ENCODE results near the gene LY9. TPM values are rescaled to one million over a fixed set of nuclear protein-coding genes. Genes with fewer than 3 reads are reported as not detected.

LY9 gene
- total and polyA plus RNA-seq, 2 of the 13 experiments (the other 11 are each of a cell fraction or from before 2014, with no cell fraction given), result not detected

GRCh38 chr1:160800645-160801408, 4.9 kb downstream of the LY9 start (continued):
- TF ChIP-seq HNF1A (IDR thresholded peaks at IDR 0.05; ENCODE audit: low read depth) (no peak), HNF1A (CRISPR knock-in tag; IDR thresholded peaks at IDR 0.05; ENCODE audit: borderline replicate concordance) (no peak), ATF4 (CRISPR knock-in tag; IDR thresholded peaks at IDR 0.05) (no peak), BRD4 (CRISPR knock-in tag; IDR thresholded peaks at IDR 0.05) (no peak), ZFY (CRISPR knock-in tag; IDR thresholded peaks at IDR 0.05) (no peak), ZBTB7B (CRISPR knock-in tag; IDR thresholded peaks at IDR 0.05) (no peak), NKX3-1 (CRISPR knock-in tag; IDR thresholded peaks at IDR 0.05) (no peak)
- TF ChIP-seq, protein P1, sequence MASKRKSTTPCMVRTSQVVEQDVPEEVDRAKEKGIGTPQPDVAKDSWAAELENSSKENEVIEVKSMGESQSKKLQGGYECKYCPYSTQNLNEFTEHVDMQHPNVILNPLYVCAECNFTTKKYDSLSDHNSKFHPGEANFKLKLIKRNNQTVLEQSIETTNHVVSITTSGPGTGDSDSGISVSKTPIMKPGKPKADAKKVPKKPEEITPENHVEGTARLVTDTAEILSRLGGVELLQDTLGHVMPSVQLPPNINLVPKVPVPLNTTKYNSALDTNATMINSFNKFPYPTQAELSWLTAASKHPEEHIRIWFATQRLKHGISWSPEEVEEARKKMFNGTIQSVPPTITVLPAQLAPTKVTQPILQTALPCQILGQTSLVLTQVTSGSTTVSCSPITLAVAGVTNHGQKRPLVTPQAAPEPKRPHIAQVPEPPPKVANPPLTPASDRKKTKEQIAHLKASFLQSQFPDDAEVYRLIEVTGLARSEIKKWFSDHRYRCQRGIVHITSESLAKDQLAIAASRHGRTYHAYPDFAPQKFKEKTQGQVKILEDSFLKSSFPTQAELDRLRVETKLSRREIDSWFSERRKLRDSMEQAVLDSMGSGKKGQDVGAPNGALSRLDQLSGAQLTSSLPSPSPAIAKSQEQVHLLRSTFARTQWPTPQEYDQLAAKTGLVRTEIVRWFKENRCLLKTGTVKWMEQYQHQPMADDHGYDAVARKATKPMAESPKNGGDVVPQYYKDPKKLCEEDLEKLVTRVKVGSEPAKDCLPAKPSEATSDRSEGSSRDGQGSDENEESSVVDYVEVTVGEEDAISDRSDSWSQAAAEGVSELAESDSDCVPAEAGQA (IDR thresholded peaks at IDR 0.05; ENCODE audit: low read depth), result no peak
- TF ChIP-seq, protein P1 (CRISPR knock-in tag; IDR thresholded peaks at IDR 0.05; ENCODE audit: borderline replicate concordance), result no peak

Measured in HepG2 (cell line).